Measurements from ENCODE around the gene B4GALT4. TPM values are rescaled to one million over a fixed set of nuclear protein-coding genes. Genes with fewer than 3 reads are reported as not detected.

B4GALT4 gene
- total and polyA plus RNA-seq, 2 of the 4 experiments (the other 2 are of a cell fraction), result 27.0 to 30.3 TPM

DNA sequence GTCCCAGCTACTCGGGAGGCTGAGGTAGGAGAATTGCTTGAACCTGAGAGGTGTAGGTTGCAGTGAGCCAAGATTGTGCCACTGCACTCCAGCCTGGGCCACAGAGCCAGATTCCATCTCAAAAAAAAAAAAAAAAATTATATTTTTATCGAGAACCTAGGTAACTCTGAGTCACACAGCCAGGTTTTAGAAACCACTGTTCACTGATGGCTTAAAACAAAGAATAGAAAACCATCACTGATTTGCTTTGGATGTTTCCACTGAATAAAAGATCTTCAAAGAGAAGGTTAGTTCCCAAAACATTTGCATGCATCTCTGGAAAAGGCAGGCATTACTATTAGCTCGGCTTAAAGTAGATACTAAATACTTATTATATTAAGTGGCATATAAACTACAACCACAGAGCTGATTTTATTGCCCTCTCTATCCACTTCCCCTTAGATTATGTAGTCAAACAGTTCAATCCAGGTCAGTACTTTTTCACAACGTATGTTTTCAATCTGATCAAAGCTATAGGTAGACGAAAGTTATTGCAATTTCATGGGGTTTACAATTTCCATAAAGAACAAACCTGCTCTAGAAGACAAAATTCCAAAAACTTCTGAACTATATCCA, 1.4 kb downstream of the B4GALT4 start:
- peaks cover 3% of the 10 kb centered on the region for H3K9me1 ChIP-seq (ENCODE audit: insufficient read depth, low read length)
- no peak overlapping the region for H4K5ac ChIP-seq (ENCODE audit: low read depth, low read length)
- peak overlapping the region; percentile 82 for H3K4me3 ChIP-seq (ENCODE audit: insufficient read depth, low read depth, low read length)
- peak overlapping the region; percentile 95 for H3K9ac ChIP-seq (ENCODE audit: low read depth, low read length)
- peaks cover 8 to 32% of the 10 kb centered on the region in 2 experiments for H3K79me1 ChIP-seq (ENCODE audit: low read depth in 1 of 2, low read length in 2 of 2)
- BruUV-seq (replicated peaks), result no TSS peak
- H4K91ac ChIP-seq (ENCODE audit: insufficient read depth, low read depth, low read length), result no peak overlapping the region; the same call in 1 of the 2 replicates
- peaks cover 5% of the 10 kb centered on the region; the same call in 1 of the 2 replicates for H3K4me1 ChIP-seq (ENCODE audit: control insufficient read depth, insufficient read depth, low read length)
- peak overlapping the region in 1 of 2 experiments; percentile 76; a peak in 1 of 4 replicates for H4K8ac ChIP-seq (ENCODE audit: low read depth in 2 of 2, low read length in 2 of 2)
- dilution Hi-C loops (cut with HindIII; ENCODE audit: low sequenced_read_pairs, unreplicated experiment) (no loop called here), in situ Hi-C loops (cut with MboI; ENCODE audit: low sequenced_read_pairs) (no loop called here), intact Hi-C loops (cut with micrococcal nuclease) (no loop called here)
- peak overlapping the region; percentile 72 for H2BK5ac ChIP-seq (ENCODE audit: low read depth, low read length, poor library complexity, severe bottlenecking)
- no peak for ATAC-seq (ENCODE audit: low read depth)
- H3K4ac ChIP-seq (ENCODE audit: low read depth, low read length), result no peak overlapping the region
- H3K4me2 ChIP-seq (ENCODE audit: low read depth, low read length), result peak overlapping the region; percentile 100
- H3K18ac ChIP-seq (ENCODE audit: low read depth, low read length), result no peak overlapping the region
- H3K23ac ChIP-seq (ENCODE audit: low read depth, low read length), result peak overlapping the region; percentile 65; the same call in 1 of the 2 replicates
- no peaks in the 10 kb centered on the region for H3K9me3 ChIP-seq (ENCODE audit: control insufficient read depth, insufficient read depth, low read length)
- POLR2A ChIA-PET (ENCODE audit: unreplicated experiment), result interaction anchor here (0.6 kb wide), 1 partner anchor 12 kb away, joined by 8 read pairs; no protein-coding TSS in a partner anchor
- peak overlapping the region; percentile 67; the same call in 1 of the 2 replicates for H3K56ac ChIP-seq (ENCODE audit: extremely low read depth, insufficient read depth, low read length)
- no peak for DNase-seq
- no peak overlapping the region for H2AK9ac ChIP-seq (replicated peaks; ENCODE audit: low read depth, low read length, poor library complexity)
- no peak overlapping the region for H2BK20ac ChIP-seq (ENCODE audit: low read depth, low read length)
- H2BK15ac ChIP-seq (ENCODE audit: low read depth, low read length), result no peak overlapping the region
- no peak overlapping the region for H2AFZ ChIP-seq (replicated peaks; ENCODE audit: low read length, poor library complexity)
- peaks cover 4% of the 10 kb centered on the region for H3K36me3 ChIP-seq (ENCODE audit: control insufficient read depth, insufficient read depth, low read length)
- peak overlapping the region; percentile 84; the same call in 1 of the 2 replicates for H3K27ac ChIP-seq (ENCODE audit: insufficient read depth, low read length)
- CTCF ChIA-PET, result no interaction called here
- TF ChIP-seq MAFK (IDR thresholded peaks at IDR 0.05; ENCODE audit: low read depth, low read length) (no peak), CHD1 (IDR thresholded peaks at IDR 0.05; ENCODE audit: low read depth, low read length) (no peak), NFE2L2 (IDR thresholded peaks at IDR 0.05; ENCODE audit: low read depth, low read length) (no peak), POLR2A (IDR thresholded peaks at IDR 0.05; ENCODE audit: low read depth, low read length) (no peak), RAD21 (IDR thresholded peaks at IDR 0.05; ENCODE audit: low read length) (no peak)
- H2AK5ac ChIP-seq (ENCODE audit: low read depth, low read length), result no peak overlapping the region
- H3K27me3 ChIP-seq (ENCODE audit: control insufficient read depth, insufficient read depth, low read length), result no peaks in the 10 kb centered on the region
- peaks cover 6% of the 10 kb centered on the region; the same call in 1 of the 2 replicates for H4K20me1 ChIP-seq (ENCODE audit: insufficient read depth, low read length)
- no peak overlapping the region for H3K14ac ChIP-seq (replicated peaks; ENCODE audit: low read depth, low read length)
- WGBS, 2 experiments (ENCODE audit: extremely low coverage in 2 of 2, insufficient read length in 1 of 2), result no CpG with 5 or more reads among the region's 5 CpGs
- H2BK120ac ChIP-seq (ENCODE audit: low read depth, low read length), result no peak overlapping the region
